DMS 273 (cell line): Measurements from ENCODE around the gene MTMR12.

Experiments used
- DNase-seq: peaks from one replicate; lab custom pipeline; 2025; ENCODE audit not compliant: unreplicated experiment; lab: John Stamatoyannopoulos, UW

Gene MTMR12

DNA sequence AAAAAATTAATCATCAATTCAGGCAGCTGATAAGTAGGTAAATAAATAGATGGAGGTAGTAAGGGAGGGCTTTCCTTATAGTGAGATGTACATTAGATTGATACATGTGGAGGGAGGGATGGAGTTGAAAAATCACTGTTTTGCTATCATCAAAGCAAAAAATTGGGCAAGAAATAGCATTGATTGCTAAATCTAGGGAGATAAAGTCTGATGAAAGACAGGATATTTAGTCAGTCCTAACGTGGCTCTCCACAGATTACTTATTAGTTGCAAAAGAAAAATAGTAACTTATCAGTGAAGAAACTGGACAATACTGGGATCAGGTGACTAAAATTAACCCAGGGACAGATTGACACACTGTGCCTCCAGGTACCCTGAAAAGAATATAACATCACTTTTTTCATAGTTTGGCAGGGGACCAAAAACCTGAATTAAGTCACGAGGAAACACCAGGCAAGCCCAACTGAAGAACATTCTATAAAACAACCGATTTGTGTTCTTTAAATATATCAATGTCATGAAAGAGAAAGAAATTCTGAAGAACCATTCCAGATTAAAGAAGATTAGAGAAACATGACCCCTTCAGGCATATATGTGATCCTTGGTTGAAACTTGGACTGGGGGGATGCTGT lies 111.5 kb downstream of the MTMR12 start:
- no peak for DNase-seq

DNA sequence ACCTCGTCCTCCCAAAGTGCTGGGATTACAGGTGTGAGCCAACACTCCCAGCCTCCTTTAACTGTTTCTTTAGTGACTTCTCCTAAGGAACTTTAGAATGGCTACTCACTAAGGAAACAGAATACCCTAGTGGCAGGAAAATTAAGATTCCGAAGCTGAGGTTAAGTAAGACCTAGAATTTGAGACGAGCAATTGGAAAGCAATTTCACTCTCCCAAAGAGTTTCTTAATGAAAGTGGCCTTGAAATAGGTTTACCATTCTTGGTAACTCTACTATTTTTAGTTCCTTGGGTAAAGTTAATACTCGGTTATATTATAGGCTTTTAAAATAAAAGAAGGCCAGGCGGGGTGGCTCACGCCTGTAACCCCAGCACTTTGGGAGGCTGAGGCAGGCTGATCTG lies 115.7 kb downstream of the MTMR12 start:
- DNase-seq: no peak

DNA sequence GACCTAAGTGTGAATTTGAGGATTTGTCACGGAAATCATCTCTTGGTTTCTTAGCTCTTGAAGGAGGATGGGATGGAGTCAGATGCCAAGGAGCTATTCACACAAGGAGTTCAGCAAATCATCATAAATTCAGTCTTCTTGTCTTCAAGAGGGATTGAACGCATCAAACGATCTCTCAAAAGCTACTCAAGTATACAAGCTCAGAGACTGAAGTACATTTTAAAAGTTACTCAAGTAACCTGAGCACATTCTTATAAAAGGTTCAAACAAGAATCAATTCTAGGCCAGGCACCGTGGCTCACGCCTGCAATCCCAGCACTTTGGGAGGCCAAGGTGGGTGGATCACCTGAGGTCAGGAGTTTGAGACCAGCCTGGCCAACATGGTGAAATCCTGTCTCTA lies 117.5 kb downstream of the MTMR12 start:
- no peak for DNase-seq

DNA sequence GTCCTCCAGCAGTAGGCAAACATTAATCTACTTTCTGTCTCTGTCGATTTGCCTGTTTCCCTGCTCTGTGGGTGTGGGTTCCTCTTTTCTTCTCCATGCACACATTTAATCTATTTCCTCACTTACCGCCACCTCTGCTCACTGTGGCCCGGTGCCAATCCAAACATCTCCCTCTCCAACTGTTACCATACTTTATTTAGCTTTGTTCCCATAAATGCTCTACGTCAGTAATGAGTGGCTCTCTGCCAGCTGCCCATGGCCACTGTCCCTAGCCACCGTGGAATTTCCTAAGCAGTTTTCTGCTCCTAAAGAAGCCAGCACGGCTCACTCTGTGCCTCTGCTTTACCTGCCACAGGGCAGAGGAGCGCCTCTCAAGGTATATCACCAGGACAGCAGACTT lies 119.1 kb downstream of the MTMR12 start:
- DNase-seq: peak; percentile 88

DNA sequence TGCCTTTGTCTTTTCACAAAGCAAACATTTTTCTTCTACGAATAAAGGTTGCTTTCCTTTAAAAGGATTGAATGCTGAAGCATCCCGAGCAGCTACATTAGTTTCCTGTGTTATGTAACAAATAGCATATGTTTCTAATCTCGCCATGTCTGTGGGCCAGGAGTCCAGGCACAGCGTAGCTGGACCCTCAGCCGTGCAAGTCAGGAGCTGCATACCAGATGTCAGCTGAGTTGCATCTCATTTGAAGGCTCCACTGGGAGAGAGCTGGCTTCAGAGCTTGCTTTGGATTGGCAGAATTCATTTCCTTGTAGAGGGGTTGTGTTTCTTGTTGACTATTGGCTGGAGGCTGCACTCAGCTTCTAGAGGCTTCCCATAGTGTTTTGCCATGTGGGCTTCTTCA lies 122.6 kb downstream of the MTMR12 start:
- peak; percentile 69 for DNase-seq

DNA sequence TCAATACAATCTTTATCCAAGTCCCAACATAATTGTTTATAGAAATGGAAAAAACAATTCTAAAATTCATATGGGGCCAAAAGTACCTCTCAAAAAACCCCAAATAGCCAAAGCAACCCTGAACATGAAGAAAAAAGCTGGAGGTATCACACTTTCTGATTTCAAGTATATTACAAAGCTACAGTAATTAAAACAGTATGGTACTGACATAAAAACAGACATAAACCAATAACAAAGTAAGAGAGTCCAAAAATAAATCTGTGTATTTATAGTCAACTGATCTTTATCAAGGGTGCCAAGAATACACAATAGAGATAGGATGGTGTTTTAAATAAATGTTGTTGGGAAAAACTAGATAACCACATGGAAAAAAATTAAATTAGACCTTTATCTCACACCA lies 125.1 kb downstream of the MTMR12 start:
- DNase-seq: no peak

DNA sequence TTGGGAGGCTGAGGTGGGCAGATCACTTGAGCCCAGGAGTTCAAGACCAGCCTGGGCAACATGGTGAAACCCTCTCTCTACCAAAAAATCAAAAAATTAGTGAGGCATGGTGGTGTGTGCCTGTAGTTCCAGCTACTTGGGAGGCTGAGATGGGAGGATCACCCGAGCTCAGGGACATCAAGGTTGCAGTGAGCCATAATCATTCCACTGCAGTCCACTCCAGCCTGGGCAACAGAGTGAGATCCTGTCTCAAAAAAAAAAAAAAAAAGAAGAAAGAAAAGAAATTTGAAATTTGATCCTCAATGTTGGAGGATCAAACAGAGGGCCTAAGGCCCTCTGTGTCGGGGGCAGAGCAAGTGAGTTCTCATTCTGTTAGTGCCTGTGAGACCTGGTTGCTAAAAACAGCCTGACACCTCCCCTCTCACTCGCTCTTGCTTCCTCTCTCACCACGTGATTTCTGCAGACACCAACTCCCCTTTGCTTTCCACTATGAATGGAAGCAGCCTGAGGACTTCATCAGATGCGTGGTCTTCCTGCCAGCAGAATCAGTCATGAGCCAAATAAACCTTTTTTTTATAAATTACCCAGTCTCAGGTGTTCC lies 130.2 kb downstream of the MTMR12 start:
- DNase-seq: no peak
